HAP-1 (cell line): ENCODE measurements around the gene PTH1R.

ENCODE experiments used
- DNase-seq, 2 experiments: peaks; one replicate each; pipeline ENCODE4 v3.0.0-alpha.2; 2016 to 2020; ENCODE audit warnings: low spot score in 2 of 2
- H3K27me3 ChIP-seq: fragments of 250-450 bp; sonication (Bioruptor Pico); 2 replicates; pipeline ENCODE4 v1.5.1; 2020; ENCODE audit warnings: low read depth, mild to moderate bottlenecking, moderate library complexity
- H3K36me3 ChIP-seq: fragments of 250-450 bp; sonication (Bioruptor Pico); replicated peaks from 2 replicates; pipeline ENCODE4 v1.5.1; 2020; ENCODE audit warnings: mild to moderate bottlenecking
- H3K4me1 ChIP-seq: fragments of 250-450 bp; sonication (Bioruptor Pico); 2 replicates; pipeline ENCODE4 v1.5.1; 2020; ENCODE audit warnings: mild to moderate bottlenecking
- H3K4me3 ChIP-seq: fragments of 250-450 bp; sonication (Bioruptor Pico); 2 replicates; pipeline ENCODE4 v1.5.1; 2020; ENCODE audit warnings: mild to moderate bottlenecking, moderate library complexity
- H3K9me3 ChIP-seq: fragments of 250-450 bp; sonication (Bioruptor Pico); 2 replicates; pipeline ENCODE4 v1.5.1; 2020; ENCODE audit warnings: mild to moderate bottlenecking, moderate library complexity
- in situ Hi-C: fragments of 300-500 bp; cut with MboI; formaldehyde crosslinking; loops from 3 replicates; pipeline ENCODE4 v1.14.3; 2020; ENCODE audit warnings: low sequenced_read_pairs, inconsistent platforms, mixed read lengths

Gene PTH1R

GRCh38 chr3:46948830-46949671 is 71.5 kb downstream of the PTH1R start:
- Histone ChIP-seq H3K4me1 (no peaks in the 10 kb centered on the region; the same call in 1 of the 2 replicates), H3K4me3 (no peak overlapping the region), H3K36me3 (peaks cover 16% of the 10 kb centered on the region), H3K27me3 (no peaks in the 10 kb centered on the region), H3K9me3 (no peaks in the 10 kb centered on the region)
- in situ Hi-C loops: no loop called here
- DNase-seq: no peak

DNA sequence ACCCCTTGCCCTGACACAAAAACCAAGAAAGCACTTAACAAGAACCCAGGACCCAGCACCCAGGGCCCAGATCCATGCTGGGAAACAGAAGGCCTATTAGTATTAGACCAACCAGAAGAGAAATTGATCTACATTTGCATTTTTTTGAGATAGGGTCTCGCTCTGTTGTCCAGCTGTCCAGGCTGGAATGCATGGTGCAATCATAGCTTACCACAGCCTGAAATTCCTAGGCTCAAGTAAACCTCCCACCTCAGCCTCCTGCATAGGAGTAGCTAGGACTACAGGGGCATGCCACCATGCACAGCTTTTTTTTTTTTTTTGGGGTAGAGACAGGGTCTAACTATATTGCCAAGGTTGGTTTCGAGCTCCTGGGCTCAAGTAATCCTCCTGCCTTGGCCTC is 72.7 kb downstream of the PTH1R start:
- DNase-seq: no peak
- Histone ChIP-seq H3K36me3 (peaks cover 16% of the 10 kb centered on the region), H3K27me3 (no peaks in the 10 kb centered on the region), H3K4me1 (no peaks in the 10 kb centered on the region; the same call in 1 of the 2 replicates), H3K4me3 (no peak overlapping the region), H3K9me3 (no peaks in the 10 kb centered on the region)
- in situ Hi-C loops: no loop called here

DNA sequence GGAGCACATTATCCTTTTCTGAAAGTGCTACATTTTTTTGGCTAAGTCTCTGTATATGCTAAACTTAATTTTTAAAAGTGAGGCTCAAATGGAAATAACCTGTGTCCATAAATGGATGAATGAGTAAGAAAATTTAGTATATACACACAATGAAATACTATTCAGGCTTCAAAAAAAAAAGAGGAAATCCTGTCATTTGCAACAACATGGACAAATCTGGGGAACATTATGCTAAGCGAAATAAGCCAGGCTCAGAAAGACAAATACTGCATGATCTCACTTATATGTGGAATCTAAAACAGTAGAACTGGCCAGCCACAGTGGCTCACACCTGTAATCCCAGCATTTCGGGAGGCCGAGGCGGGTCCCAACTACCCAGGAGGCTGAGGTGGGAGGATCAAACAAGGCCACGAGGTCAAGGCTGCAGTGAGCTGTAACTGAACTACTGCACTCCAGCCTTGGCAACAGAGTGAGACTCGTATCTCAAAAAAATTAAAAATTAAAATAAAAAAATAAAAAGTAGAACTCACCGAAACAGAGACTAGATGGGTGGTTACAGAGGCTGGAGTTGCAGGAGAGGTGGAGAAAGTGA is 73.2 kb downstream of the PTH1R start:
- Histone ChIP-seq H3K36me3 (peaks cover 13% of the 10 kb centered on the region), H3K4me1 (no peaks in the 10 kb centered on the region; the same call in 1 of the 2 replicates)
- in situ Hi-C loops: no loop called here

DNA sequence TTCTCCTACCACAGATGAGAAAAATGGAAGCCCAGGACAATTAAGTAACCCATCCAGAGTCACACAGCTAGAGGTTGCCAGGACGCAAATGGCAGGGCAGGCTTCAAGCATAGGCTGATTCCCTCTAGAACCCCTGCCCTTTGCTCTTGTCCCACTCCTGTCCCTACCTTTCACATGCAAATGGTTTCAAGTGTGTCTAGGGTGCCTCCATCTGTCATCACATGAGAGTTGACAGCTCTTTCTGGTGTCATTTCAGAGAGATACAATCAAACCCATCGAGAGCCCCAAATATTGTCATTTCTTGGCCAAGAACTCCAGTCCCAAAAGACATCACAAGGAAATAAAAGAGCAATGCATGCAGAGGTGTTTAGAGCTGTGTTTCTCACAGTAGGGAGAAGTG is 75.3 kb downstream of the PTH1R start:
- Histone ChIP-seq H3K4me1 (no peaks in the 10 kb centered on the region; the same call in 1 of the 2 replicates), H3K27me3 (no peaks in the 10 kb centered on the region), H3K36me3 (peaks cover 5% of the 10 kb centered on the region), H3K9me3 (no peaks in the 10 kb centered on the region), H3K4me3 (no peak overlapping the region)
- in situ Hi-C loops: no loop called here
- DNase-seq: no peak

More for the DNA sequence above, 73.2 kb downstream of the PTH1R start:
- no peak for DNase-seq
- H3K4me3 ChIP-seq: no peak overlapping the region
- H3K9me3 ChIP-seq: no peaks in the 10 kb centered on the region
- no peaks in the 10 kb centered on the region for H3K27me3 ChIP-seq
